Tongue (tissue), 2 donors: ENCODE measurements around the gene SLC12A5. TPM values are rescaled to one million over a fixed set of nuclear protein-coding genes. Genes with fewer than 3 reads are reported as not detected.
"Not testable (repeated sequence)": the region's sequence is repeated elsewhere in the genome, so short reads cannot be mapped to it uniquely, and the experiment has no call there.

Experiments used
- DNase-seq: peaks from one replicate; pipeline ENCODE4 v3.0.0-alpha.2; 2015
- total RNA-seq: library from RNA; depleted of rRNA; stranded (reverse); fragments of >200 nt; gene quantifications from one replicate; pipeline ENCODE4 v1.2.3, GENCODE V29; 2014

The SLC12A5 gene
- total RNA-seq, result 0.21 TPM

DNA sequence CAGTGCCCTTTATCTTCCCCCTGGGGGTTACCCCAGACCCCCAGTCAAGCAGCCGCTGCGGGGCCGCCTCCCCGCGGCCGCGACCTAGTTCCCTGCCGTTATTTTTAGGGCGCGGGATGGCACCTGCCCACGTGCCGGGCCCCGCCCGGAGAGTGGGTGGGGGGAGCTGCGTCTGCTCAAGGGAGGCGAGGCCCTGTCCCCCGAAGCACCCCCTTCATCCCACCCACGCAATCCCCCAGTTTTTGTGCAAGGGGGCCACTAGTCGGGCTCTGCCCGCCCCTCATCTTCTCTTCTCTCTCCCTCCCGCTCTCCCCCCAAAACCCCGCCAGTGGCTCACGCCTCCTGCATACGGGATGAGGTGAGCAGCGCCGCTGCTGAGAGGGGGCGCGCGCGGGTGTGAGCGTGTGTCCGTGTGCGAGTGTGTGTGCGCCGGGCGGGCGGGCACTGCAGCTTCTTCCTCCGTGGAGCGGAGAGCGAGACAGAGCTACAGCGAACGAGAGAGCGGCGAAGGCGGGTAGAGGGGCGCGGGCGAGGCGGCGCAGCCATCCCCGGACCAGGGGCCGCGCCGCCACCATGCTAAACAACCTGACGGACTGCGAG is at the start of gene SLC12A5:
TSS of gene SLC12A5 (plus strand) at position 444 of the 600 bp plus-strand sequence. CDS start at position 574, 130 bp downstream.
- no peak for DNase-seq

- no peak for DNase-seq
Measured at GRCh38 chr20:45981261-45981660, 47.8 kb upstream of the SLC12A5 start.

- no peak for DNase-seq
Measured at GRCh38 chr20:45983279-45983743, 45.7 kb upstream of the SLC12A5 start.

DNA sequence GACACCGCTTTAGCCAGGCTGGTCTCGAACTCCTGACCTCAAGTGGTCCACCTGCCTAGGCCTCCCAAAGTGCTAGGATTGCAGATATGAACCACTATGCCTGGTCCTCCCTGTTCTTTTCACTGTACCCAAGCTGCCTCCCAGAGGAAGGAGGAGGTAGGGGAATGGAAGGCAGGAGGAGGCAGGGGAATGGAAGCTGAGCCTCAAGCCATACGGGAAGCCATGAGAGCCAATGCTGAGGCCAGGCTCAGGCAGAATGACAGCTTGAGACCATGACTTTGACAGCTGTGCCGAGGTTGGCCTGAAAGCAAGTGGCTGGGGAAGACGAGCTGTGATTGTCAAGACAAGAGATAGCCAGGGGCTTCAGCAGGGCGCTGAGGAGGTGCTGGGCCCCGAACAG is 43.4 kb upstream of the SLC12A5 start:
- DNase-seq, result no peak

- DNase-seq, result peak; percentile 62
Measured at GRCh38 chr20:45987108-45987780, 41.8 kb upstream of the SLC12A5 start.

GRCh38 chr20:45988830-45989229 is 40.2 kb upstream of the SLC12A5 start:
- DNase-seq, result not testable (repeated sequence)

GRCh38 chr20:45991616-45992015 is 37.4 kb upstream of the SLC12A5 start:
- DNase-seq, result no peak

GRCh38 chr20:45993197-45993951 is 35.6 kb upstream of the SLC12A5 start:
- no peak for DNase-seq

- no peak for DNase-seq
Measured at GRCh38 chr20:45994761-45995493, 34.1 kb upstream of the SLC12A5 start.

DNA sequence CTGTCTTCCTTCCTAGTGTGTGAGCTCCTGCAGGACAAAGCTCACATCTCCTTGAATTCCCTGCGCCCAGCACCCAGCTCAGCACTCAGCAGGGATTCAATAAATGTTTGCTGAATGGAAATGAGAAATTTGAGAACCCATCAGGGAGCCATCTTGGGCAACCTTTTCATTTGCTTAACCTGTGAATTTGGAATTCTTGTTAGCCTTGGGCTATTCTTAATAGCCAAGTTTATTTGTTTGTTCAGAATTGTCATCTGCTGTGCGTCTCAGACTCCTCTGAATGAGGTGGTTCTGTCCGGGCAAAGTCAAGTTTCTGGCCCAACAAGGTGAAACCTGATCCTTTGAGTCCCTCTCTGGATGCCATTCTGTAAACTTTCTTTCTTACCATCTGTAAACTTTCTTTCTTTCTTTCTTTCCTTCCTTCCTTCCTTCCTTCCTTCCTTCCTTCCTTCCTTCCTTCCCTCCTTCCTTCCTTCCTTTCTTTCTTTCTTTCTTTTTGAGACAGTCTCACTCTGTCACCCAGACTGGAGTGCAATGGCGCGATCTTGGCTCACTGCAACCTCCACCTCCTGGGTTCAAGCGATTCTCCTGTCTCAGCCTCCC is 33.4 kb upstream of the SLC12A5 start:
- DNase-seq, result not testable (repeated sequence)

DNA sequence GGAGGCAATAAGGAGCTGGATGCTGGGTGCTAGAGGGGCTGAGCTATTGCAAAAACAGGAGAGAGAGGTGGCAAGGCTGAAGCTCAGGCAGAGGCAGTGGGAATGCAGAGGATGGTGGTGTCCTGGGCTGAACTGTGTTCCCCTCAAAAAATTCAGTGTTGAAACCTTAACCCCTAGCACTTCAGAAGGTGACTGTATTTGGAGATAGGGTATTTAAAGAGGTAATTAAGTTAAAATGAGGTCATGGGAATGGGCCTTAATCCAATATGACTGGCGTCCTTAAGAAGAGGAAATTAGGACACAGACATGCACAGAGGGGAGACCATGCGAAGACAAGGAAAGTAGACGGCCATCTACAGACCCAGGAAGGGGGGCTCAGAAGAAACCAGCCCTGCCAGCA is 31.8 kb upstream of the SLC12A5 start:
- DNase-seq, result no peak

- DNase-seq, result no peak
Measured at GRCh38 chr20:45998337-45998736, 30.7 kb upstream of the SLC12A5 start.

DNA sequence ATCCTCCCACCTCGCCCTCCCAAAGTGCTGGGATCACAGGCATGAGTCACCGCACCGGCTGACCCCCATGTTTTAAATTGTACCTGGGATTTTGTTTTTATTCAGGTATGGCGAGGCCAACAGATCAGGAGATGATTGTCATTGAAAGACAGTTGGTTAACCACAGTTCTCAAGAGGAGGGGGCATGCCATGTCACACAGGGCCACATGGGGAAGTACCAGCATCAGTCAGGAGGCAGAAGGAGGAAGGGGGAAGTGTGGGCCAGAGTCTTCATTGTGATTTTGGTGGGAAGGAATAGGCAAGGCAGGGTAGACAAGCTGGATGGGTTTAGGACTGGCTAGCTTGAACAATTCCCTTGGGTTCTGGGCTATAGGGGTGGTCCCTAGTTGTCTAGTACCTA is 30.3 kb upstream of the SLC12A5 start:
- no peak for DNase-seq

DNA sequence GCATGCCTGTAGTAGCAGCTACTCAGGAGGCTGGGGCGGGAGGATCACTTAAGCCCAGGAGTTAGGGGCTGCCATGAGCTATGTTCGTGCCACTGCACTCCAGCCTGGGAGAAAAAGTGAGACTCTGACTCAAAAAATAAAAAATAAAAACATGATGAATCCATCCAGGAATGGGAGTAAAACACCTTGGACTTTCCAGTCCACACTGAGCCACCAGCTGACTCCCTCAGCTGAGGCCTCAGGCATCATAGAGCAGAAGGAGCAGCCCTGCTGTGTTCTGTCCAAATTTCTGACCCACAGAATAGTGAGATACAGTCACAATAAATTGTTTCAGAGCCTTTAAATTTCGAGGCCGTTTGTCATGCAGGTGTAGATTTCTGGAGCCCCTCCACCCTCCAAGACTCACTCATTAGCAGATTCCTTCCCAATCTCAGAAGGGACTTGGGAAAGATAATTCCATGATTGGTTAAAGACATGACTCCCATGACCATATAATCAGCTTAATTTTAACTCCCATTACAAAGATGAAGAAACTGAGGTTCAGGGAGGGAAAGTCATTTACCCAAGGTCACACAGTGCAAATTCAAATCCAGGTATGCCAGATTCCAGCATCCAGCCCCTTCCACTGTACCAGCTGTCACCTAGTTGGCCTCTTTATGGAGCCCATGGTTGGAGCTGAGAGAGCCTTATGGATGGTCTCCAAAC is 29.3 kb upstream of the SLC12A5 start:
- DNase-seq, result no peak

- DNase-seq, result peak; percentile 12
Measured at GRCh38 chr20:46000262-46000996, 28.6 kb upstream of the SLC12A5 start.

DNA sequence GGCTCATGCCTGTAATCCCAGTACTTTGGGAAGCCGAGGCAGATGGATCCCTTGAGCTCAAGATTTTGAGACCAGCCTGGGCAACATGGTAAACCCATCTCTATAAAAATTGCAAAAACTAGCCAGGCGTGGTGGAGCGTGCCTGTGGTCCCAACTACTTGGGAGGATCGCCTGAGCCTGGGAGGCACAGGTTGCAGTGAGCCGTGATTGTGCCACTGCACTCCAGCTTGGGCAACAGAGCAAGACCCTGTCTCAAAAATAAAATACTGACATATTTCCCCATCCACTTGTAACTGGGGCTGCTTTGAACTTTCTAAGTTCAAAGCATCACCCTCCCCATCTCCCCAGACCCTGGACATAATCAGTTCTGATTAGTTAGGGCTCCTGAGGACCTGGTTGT is 27.5 kb upstream of the SLC12A5 start:
- no peak for DNase-seq

GRCh38 chr20:46002008-46002407 is 27.0 kb upstream of the SLC12A5 start:
- no peak for DNase-seq

DNA sequence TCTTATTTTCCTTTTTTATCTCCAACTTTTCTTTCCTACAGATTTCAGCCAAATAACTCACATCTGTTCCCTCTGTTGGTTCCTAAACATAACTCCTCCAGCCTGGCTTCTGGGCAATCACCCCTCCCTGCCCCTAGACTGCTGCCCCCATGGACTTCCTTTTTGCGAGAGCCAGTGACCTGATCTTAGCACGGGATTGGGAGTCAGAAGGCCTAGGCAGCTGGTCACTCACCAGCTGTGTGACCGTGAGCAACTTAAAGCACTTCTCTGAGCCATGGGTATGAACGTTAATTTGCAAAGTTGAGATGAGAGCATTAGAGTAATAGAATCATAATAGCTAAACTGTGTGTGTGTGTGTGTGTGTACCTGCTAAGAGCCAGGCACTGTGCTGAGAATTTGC is 24.8 kb upstream of the SLC12A5 start:
- no peak for DNase-seq

- no peak for DNase-seq
Measured at GRCh38 chr20:46004889-46005473, 24.0 kb upstream of the SLC12A5 start.

DNA sequence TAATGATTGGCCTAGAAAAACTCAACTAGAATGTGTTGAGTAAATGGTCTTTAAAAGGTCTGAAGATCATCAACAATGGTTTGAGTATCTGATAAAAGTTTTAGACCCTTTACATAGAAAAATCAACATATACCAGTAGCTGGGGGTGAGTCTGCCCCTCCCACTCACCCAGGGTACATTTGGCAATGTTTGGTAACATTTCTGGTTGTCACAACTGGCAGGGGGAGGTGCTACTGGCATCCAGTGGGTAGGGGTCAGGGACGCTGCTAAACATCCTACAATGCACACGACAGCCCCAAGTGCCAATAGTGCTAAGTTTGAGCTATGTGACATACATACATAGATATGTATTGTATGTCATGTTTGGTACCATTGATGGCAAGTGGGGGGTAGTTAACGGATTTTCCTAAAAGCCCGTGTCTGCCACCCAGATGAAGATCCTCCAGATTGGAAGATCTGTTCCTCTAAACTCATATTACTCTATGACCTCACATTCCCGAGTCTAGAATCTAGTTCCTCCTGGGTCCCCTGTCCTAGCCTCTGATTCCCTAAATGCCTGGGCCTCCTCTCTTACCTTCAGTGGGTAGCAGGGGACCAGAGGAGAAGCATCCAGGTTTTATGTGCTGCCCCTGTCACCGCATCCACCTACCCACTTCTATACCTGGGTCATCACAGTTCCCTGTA is 22.9 kb upstream of the SLC12A5 start:
- no peak for DNase-seq
